K562 (cell line): ENCODE measurements around the gene RCL1. TPM values are rescaled to one million over a fixed set of nuclear protein-coding genes. Genes with fewer than 3 reads are reported as not detected.

Experiments used
- AFF1 ChIP-seq, 2 experiments: fragments of 450-650 bp; IDR thresholded peaks; 2 replicates each; pipeline ENCODE4 v1.6.1; 2018; ENCODE audit warnings: mild to moderate bottlenecking in 2 of 2, low read depth in 1 of 2; ENCODE audit not compliant: partially characterized antibody in 2 of 2
- ARID3A ChIP-seq: IDR thresholded peaks from 2 replicates; pipeline ENCODE4 v1.6.1; 2012; ENCODE audit warnings: low read depth, low read length, improper control_type of control experiment, borderline replicate concordance
- BHLHE40 ChIP-seq: IDR thresholded peaks from 2 replicates; pipeline ENCODE4 v1.6.1; 2011; ENCODE audit warnings: low read length, improper control_type of control experiment
- CBFA2T2 ChIP-seq: fragments of 450-650 bp; conservative IDR thresholded peaks from 2 replicates; pipeline ENCODE4 v1.6.1; 2017; ENCODE audit warnings: mild to moderate bottlenecking
- CGGBP1 ChIP-seq: fragments of 250-450 bp; sonication (Bioruptor Pico); IDR thresholded peaks from 2 replicates; pipeline ENCODE4 v1.9.0; 2021; ENCODE audit warnings: mild to moderate bottlenecking
- CSDE1 ChIP-seq, 2 experiments: fragments of 450-650 bp; IDR thresholded peaks; 2 replicates each; pipeline ENCODE4 v1.6.1; 2016; ENCODE audit warnings: mild to moderate bottlenecking in 1 of 2
- EGR1 ChIP-seq: fragments of 450-650 bp; conservative IDR thresholded peaks from 2 replicates; pipeline ENCODE4 v1.6.1; 2017; ENCODE audit warnings: mild to moderate bottlenecking
- ESRRA ChIP-seq: fragments of 450-650 bp; IDR thresholded peaks from 2 replicates; pipeline ENCODE4 v1.6.1; 2014; ENCODE audit warnings: low read depth, mild to moderate bottlenecking, moderate library complexity, borderline replicate concordance
- ETV5 ChIP-seq: sonication (generic); formaldehyde crosslinking; IDR thresholded peaks from 2 replicates; pipeline ENCODE4 v1.4.0; 2020; ENCODE audit warnings: low read depth, mild to moderate bottlenecking, missing genetic modification reagents
- FIP1L1 ChIP-seq: fragments of 200-400 bp; formaldehyde crosslinking; IDR thresholded peaks from 2 replicates; pipeline ENCODE4 v1.6.1; 2018; ENCODE audit warnings: mild to moderate bottlenecking, low read depth, low read length; ENCODE audit not compliant: poor library complexity, severe bottlenecking
- FOXK2 ChIP-seq, 2 experiments: fragments of 450-650 bp; IDR thresholded peaks in 1 of 2; conservative IDR thresholded peaks in 1 of 2; 2 replicates each; pipeline ENCODE4 v1.6.1; 2016; ENCODE audit warnings: low read depth in 2 of 2, mild to moderate bottlenecking in 1 of 2
- HEY1 ChIP-seq: fragments of 250-450 bp; sonication (Bioruptor Pico); IDR thresholded peaks from 2 replicates; pipeline ENCODE4 v1.5.0; 2020; ENCODE audit warnings: mild to moderate bottlenecking, moderate library complexity, borderline replicate concordance
- LEF1 ChIP-seq: fragments of 450-650 bp; IDR thresholded peaks from 2 replicates; pipeline ENCODE4 v1.6.1; 2016; ENCODE audit warnings: mild to moderate bottlenecking
- NBN ChIP-seq: fragments of 450-650 bp; IDR thresholded peaks from 2 replicates; pipeline ENCODE4 v1.6.1; 2016; ENCODE audit warnings: low read depth, mild to moderate bottlenecking
- NFYB ChIP-seq: IDR thresholded peaks from 2 replicates; pipeline ENCODE4 v1.6.1; 2011; ENCODE audit warnings: mild to moderate bottlenecking, moderate library complexity; ENCODE audit not compliant: insufficient read length; ENCODE audit errors: extremely low read depth
- RBM15 ChIP-seq: fragments of 200-400 bp; formaldehyde crosslinking; IDR thresholded peaks from 2 replicates; pipeline ENCODE4 v1.6.1; 2018; ENCODE audit warnings: mild to moderate bottlenecking, low read length, moderate library complexity; ENCODE audit not compliant: insufficient read depth
- RHOXF2B ChIP-seq: fragments of 250-450 bp; sonication (Bioruptor Pico); conservative IDR thresholded peaks from 2 replicates; pipeline ENCODE4 v1.5.1; 2021
- SOX6 ChIP-seq: fragments of 450-650 bp; IDR thresholded peaks from 2 replicates; pipeline ENCODE4 v1.6.1; 2014; ENCODE audit warnings: mild to moderate bottlenecking
- SRSF9 ChIP-seq: fragments of 200-400 bp; formaldehyde crosslinking; IDR thresholded peaks from 2 replicates; pipeline ENCODE4 v1.6.1; 2017; ENCODE audit warnings: low read depth, low read length, borderline replicate concordance
- TFAP4 ChIP-seq: sonication (generic); formaldehyde crosslinking; IDR thresholded peaks from 2 replicates; pipeline ENCODE4 v1.8.0; 2022; ENCODE audit warnings: missing genetic modification reagents, mild to moderate bottlenecking, moderate library complexity, borderline replicate concordance
- U2AF1 ChIP-seq: fragments of 200-400 bp; formaldehyde crosslinking; optimal IDR thresholded peaks from 2 replicates; pipeline ENCODE3; 2017; ENCODE audit warnings: mild to moderate bottlenecking, low read depth, low read length, moderate library complexity
- ZEB2 ChIP-seq: fragments of 450-650 bp; IDR thresholded peaks from 2 replicates; pipeline ENCODE4 v1.6.1; 2016
- ZZZ3 ChIP-seq: fragments of 450-650 bp; IDR thresholded peaks from 2 replicates; pipeline ENCODE4 v1.6.1; 2016; ENCODE audit warnings: antibody characterized with exemption, mild to moderate bottlenecking, moderate library complexity
- polyA plus RNA-seq, 8 experiments: library from polyadenylated mRNA; depleted of rRNA in 4 of 8; stranded (reverse) in 5 of 8; unstranded in 3 of 8; fragments of >200 nt; fragmentation: Nextera tagmentation in 2 of 8; fragmentation: Illumina TruSeq in 1 of 8; extraction: Ambion mirVana in 2 of 8; extraction: Trizol in 1 of 8; gene quantifications; 2 replicates each; pipeline versions ENCODE4 v1.2.1 to v1.2.3, GENCODE V29; 2011 to 2014; ENCODE audit warnings: inconsistent platforms in 1 of 8, missing spikeins in 1 of 8
- total RNA-seq, 7 experiments: library from RNA; depleted of rRNA in 6 of 7; stranded (reverse); fragments of >200 nt in 6 of 7; fragmentation: Illumina TruSeq in 2 of 7; extraction: Trizol in 2 of 7; gene quantifications; 2 replicates each; pipeline versions ENCODE4 v1.2.1 to v1.2.3, GENCODE V29; 2011 to 2021; ENCODE audit warnings: low replicate concordance in 1 of 7

Gene RCL1
- total and polyA plus RNA-seq, 9 of the 15 experiments (the other 6 are each of a cell fraction or from before 2014, with no cell fraction given), result 24.0 to 67.7 (median 38.6) TPM

GRCh38 chr9:4762108-4762885, 30.4 kb upstream of the RCL1 start (continued):
- TF ChIP-seq ARID3A (no peak), RHOXF2B (CRISPR knock-in tag) (no peak), CGGBP1 (no peak), FIP1L1 (no peak), NBN (no peak), SOX6 (0 out of 2 replicates have a peak, but pooled peaks have one; percentile 11), CBFA2T2 (no peak), EGR1 (no peak), AFF1 (IDR thresholded peaks at IDR 0.05; ENCODE audit: low read depth in 1 of 2, partially characterized antibody in 2 of 2) (no peak), NFYB (no peak), TFAP4 (no peak; the same call in 1 of the 2 replicates), ZZZ3 (no peak), FOXK2 (conservative IDR thresholded peaks at IDR 0.05 in 1 of 2, IDR thresholded peaks at IDR 0.05 in 1 of 2; ENCODE audit: low read depth in 2 of 2) (no peak), BHLHE40 (no peak), SRSF9 (no peak), U2AF1 (no peak), RBM15 (no peak), ZEB2 (peak; percentile 71), LEF1 (no peak), ESRRA (no peak), CSDE1 (IDR thresholded peaks at IDR 0.05) (no peak), ETV5 (CRISPR knock-in tag) (no peak), HEY1 (CRISPR knock-in tag) (no peak)
